Adrenal gland (tissue), 5 donors: ENCODE measurements around the gene KXD1.
A peak's percentile ranks its signal among the peaks of the same experiment; 100 is the strongest.

Source experiments
- POLR2A ChIP-seq, 2 donors: fragments of 450-650 bp; IDR thresholded peaks; one replicate each; pipeline ENCODE4 v1.6.1; 2017; ENCODE audit warnings: antibody characterized with exemption in 2 of 2, mild to moderate bottlenecking in 2 of 2, moderate library complexity in 1 of 2
- TF ChIP-seq, protein P1 (sequence below), 6 experiments: fragments of 450-650 bp in 4 of 6; fragments of 200-600 bp in 2 of 6; sonication (generic) in 1 of 6; IDR thresholded peaks; 1 replicate in 5 of 6; 2 replicates in 1 of 6; pipeline versions ENCODE4 v1.5.1 to v1.8.0; 2016 to 2021; ENCODE audit warnings: antibody characterized with exemption in 6 of 6, mild to moderate bottlenecking in 2 of 6, moderate library complexity in 1 of 6
- donor health status: DM: no; HTN: no; CAD: no.

DNA sequence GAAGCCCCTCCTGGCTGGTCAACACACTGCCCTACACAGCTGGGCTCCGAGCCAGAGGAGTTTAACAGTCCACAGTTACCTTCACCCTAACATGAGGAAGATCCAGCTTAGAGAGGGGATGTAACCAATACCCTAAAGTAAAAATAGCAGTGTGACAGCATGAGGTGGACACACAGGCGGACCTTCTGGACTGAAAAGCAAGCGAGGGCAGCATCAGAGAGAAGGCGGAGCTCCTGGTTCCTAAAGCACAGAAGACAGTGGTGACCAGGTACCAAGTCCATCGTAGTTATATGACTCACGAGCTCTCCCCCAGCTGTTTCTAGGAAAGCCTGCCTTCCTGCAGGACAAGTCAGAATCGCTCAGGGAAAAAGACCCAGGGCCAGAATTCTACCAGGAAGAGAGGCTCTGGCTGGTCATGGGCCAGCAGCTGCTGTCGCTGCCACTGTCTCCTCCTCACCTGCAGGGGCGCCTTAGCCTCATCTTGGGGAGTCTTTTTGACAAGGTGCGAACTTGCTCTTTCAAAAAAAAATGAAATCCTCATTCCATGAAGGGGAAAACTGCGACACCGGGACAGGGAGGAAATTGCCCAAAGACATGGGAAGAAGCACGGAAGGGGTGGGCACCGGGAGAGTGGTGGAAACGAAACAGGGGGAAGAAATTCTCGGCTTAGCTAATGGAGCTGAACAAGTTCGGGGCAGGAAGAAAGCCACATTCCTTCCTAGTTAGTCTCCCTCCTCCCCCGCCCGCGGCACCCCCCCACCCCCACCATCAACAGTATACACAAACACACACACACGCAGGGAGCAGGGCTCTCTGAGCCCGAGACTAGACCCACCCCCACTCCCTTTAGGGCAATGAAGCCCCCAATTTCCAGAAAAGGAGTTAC, 37.5 kb upstream of the KXD1 start:
- TF ChIP-seq, protein P1, sequence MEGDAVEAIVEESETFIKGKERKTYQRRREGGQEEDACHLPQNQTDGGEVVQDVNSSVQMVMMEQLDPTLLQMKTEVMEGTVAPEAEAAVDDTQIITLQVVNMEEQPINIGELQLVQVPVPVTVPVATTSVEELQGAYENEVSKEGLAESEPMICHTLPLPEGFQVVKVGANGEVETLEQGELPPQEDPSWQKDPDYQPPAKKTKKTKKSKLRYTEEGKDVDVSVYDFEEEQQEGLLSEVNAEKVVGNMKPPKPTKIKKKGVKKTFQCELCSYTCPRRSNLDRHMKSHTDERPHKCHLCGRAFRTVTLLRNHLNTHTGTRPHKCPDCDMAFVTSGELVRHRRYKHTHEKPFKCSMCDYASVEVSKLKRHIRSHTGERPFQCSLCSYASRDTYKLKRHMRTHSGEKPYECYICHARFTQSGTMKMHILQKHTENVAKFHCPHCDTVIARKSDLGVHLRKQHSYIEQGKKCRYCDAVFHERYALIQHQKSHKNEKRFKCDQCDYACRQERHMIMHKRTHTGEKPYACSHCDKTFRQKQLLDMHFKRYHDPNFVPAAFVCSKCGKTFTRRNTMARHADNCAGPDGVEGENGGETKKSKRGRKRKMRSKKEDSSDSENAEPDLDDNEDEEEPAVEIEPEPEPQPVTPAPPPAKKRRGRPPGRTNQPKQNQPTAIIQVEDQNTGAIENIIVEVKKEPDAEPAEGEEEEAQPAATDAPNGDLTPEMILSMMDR (IDR thresholded peaks at IDR 0.05), result peak; percentile 35 to 72 (median 62)
- peak in 1 of 2 donors; percentile 33 for TF ChIP-seq POLR2A (IDR thresholded peaks at IDR 0.05)
